Tibial nerve (tissue), 4 donors: Measurements from ENCODE around the gene CACHD1. TPM values are rescaled to one million over a fixed set of nuclear protein-coding genes. Genes with fewer than 3 reads are reported as not detected.

ENCODE experiments used
- DNase-seq, 2 donors: peaks; one replicate each; pipeline ENCODE4 v3.0.0-alpha.2; 2019; ENCODE audit warnings: low spot score in 2 of 2
- H3K27ac ChIP-seq, 4 donors: fragments of 200-600 bp; sonication (generic) in 3 of 4; one replicate each; pipeline ENCODE4 v1.5.1; 2017 to 2019; ENCODE audit warnings: mild to moderate bottlenecking in 1 of 4
- H3K27me3 ChIP-seq, 2 donors: fragments of 200-600 bp; sonication (generic) in 1 of 2; one replicate each; pipeline versions ENCODE4 v1.5.1 to v1.6.0; 2017 to 2019
- H3K36me3 ChIP-seq, 3 donors: fragments of 200-600 bp; sonication (generic); one replicate each; pipeline ENCODE4 v1.5.1; 2018 to 2019
- H3K4me1 ChIP-seq, 4 donors: fragments of 200-600 bp; sonication (generic) in 3 of 4; one replicate each; pipeline ENCODE4 v1.5.1; 2017 to 2019
- H3K4me3 ChIP-seq, 4 donors: fragments of 200-600 bp; sonication (generic) in 3 of 4; one replicate each; pipeline ENCODE4 v1.5.1; 2017 to 2019; ENCODE audit warnings: mild to moderate bottlenecking in 1 of 4, moderate library complexity in 1 of 4
- H3K9me3 ChIP-seq, 4 donors: fragments of 200-600 bp; sonication (generic) in 3 of 4; one replicate each; pipeline ENCODE4 v1.5.1; 2017 to 2019
- EP300 ChIP-seq, 2 donors: sonication (generic); formaldehyde crosslinking; IDR thresholded peaks; one replicate each; pipeline ENCODE4 v1.6.1; 2017; ENCODE audit warnings: antibody characterized with exemption in 2 of 2, mild to moderate bottlenecking in 1 of 2
- POLR2A ChIP-seq, 2 donors: fragments of 450-650 bp; IDR thresholded peaks; one replicate each; pipeline ENCODE4 v1.6.1; 2017; ENCODE audit warnings: antibody characterized with exemption in 2 of 2, mild to moderate bottlenecking in 2 of 2, moderate library complexity in 2 of 2
- WGBS, 2 donors: methylation state at CpG; one replicate each; pipeline ENCODE4 v1.1.5; 2018; 5-methylcytosine and 5-hydroxymethylcytosine counted together
- total RNA-seq, 4 donors: library from RNA; depleted of rRNA; stranded (reverse); fragments of >200 nt; gene quantifications; one replicate each; pipeline ENCODE4 v1.1.0, GENCODE V29; 2016
- TF ChIP-seq, protein P1 (sequence below), 5 experiments: fragments of 200-600 bp in 3 of 5; fragments of 450-650 bp in 2 of 5; sonication (generic) in 3 of 5; IDR thresholded peaks; one replicate each; pipeline ENCODE4 v1.5.1; 2016 to 2019; ENCODE audit warnings: antibody characterized with exemption in 5 of 5, mild to moderate bottlenecking in 3 of 5, moderate library complexity in 2 of 5

Gene CACHD1
- 10 to 100 TPM in 2 of 4 donors, 1 to 10 TPM in 2; 7.4 to 15.9 (median 10.0) TPM for total RNA-seq

DNA sequence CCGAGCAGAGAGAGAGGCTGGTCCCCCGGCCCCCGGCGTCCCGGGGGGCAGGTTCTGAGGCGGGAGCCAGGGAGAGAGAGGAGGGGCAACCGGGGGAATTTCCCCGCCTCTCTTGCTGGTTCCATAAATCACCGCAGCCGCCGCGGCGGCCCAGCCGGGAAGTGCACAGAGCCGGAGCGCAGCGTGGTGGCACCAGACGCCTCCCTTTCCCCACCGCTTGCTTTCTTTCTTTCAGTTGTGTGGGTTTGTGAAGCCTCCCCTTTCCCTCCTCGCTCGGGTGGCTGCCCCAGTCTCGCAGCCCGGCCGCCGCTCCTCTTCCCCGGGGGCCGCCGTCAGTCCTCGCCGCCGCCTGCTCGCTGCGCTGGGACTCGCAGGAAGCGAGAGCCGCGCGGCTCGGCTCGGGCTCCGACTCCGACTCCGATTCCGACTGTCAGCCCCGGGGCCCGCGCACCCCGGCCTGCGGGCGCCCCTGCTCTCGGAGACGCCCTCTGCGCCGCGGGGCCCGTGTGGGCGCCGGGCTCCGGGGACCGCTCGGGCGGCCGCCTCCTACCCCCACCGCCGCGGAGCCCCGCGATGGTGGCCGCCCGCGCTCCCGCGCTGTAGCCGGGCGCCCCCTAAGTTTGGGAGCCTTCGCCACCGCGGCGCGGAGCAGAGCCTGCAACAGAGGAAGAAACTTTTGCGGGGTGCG lies at the start of gene CACHD1:
Gene CACHD1 (plus strand): TSS at position 153 of the 688 bp plus-strand sequence. CDS start 616 bp downstream, outside the sequence.
- DNase-seq: peak; percentile 42 to 64
- peak within 1 kb of the TSS; percentile 55 to 83 (median 59) for H3K4me3 ChIP-seq
- H3K4me1 ChIP-seq: peaks cover 0 to 27% (median 4%) of the 10 kb centered on the region in 4 donors
- peaks cover 0 to 38% of the 10 kb centered on the region in 2 donors for H3K27me3 ChIP-seq
- no peaks in the 10 kb centered on the region for H3K9me3 ChIP-seq
- TF ChIP-seq, protein P1, sequence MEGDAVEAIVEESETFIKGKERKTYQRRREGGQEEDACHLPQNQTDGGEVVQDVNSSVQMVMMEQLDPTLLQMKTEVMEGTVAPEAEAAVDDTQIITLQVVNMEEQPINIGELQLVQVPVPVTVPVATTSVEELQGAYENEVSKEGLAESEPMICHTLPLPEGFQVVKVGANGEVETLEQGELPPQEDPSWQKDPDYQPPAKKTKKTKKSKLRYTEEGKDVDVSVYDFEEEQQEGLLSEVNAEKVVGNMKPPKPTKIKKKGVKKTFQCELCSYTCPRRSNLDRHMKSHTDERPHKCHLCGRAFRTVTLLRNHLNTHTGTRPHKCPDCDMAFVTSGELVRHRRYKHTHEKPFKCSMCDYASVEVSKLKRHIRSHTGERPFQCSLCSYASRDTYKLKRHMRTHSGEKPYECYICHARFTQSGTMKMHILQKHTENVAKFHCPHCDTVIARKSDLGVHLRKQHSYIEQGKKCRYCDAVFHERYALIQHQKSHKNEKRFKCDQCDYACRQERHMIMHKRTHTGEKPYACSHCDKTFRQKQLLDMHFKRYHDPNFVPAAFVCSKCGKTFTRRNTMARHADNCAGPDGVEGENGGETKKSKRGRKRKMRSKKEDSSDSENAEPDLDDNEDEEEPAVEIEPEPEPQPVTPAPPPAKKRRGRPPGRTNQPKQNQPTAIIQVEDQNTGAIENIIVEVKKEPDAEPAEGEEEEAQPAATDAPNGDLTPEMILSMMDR (IDR thresholded peaks at IDR 0.05): peak in 4 of 5 experiments; percentile 23 to 57 (median 47)
- peak in 1 of 2 donors; percentile 33 for TF ChIP-seq EP300 (IDR thresholded peaks at IDR 0.05)
- TF ChIP-seq POLR2A (IDR thresholded peaks at IDR 0.05): no peak
- WGBS, 2 donors: 0 to 1% methylated on average over 27 to 28 of the region's 82 CpGs
- no peaks in the 10 kb centered on the region for H3K36me3 ChIP-seq
- H3K27ac ChIP-seq: peak within 1 kb of the TSS in 2 of 4 donors; percentile 66 to 82

DNA sequence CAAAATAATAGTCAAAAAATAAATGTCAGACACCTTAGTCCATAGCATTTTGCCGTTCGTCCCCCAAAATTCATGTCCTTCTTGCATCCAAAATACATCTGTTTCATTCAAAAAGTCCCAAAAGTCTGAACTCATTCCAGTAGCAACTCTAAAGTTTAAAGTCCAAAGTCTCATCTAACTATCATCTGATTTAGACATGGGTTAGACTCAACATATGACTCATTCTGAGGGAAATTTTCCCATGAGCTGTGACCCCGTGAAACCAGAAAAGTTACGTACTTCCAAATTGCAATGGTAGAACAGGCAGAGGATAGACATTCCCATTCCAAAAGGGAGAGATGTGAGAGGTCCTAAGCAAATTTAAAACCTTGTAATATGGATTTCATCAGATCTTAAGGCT lies 48.6 kb upstream of the CACHD1 start:
- Histone ChIP-seq H3K36me3 (no peaks in the 10 kb centered on the region), H3K27ac (no peak overlapping the region), H3K4me3 (no peak overlapping the region), H3K4me1 (no peaks in the 10 kb centered on the region), H3K27me3 (no peaks in the 10 kb centered on the region), H3K9me3 (no peaks in the 10 kb centered on the region)
- TF ChIP-seq EP300 (IDR thresholded peaks at IDR 0.05) (no peak), POLR2A (IDR thresholded peaks at IDR 0.05) (no peak)
- TF ChIP-seq, protein P1 (IDR thresholded peaks at IDR 0.05): no peak
- no peak for DNase-seq
- WGBS, 2 donors: 86 to 91% methylated on average over 4 of the region's 4 CpGs

DNA sequence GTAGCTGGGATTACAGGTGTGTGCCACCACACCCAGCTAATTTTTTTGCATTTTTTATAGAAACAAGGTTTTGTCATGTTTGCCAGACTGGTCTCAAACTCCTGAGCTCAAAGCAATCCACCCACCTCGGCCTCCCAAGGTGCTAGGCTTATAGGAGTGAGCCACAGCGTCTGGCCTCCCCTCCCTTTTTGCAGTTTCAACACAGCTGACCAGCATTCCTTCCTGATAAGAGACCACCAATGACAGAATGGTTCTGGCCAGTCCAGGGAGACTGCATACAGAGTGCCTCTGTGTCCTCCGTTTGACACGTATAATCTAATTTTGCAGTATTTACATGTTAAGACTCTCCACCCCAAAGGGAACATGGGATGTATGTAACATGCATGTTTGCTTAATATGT lies 46.4 kb upstream of the CACHD1 start:
- Histone ChIP-seq H3K36me3 (no peaks in the 10 kb centered on the region), H3K4me3 (no peak overlapping the region), H3K27me3 (no peaks in the 10 kb centered on the region), H3K27ac (no peak overlapping the region), H3K9me3 (no peaks in the 10 kb centered on the region), H3K4me1 (no peaks in the 10 kb centered on the region)
- WGBS, 2 donors: 83 to 90% methylated on average over 4 of the region's 4 CpGs
- no peak for TF ChIP-seq EP300 (IDR thresholded peaks at IDR 0.05)
- TF ChIP-seq POLR2A (IDR thresholded peaks at IDR 0.05): no peak
- TF ChIP-seq, protein P1 (IDR thresholded peaks at IDR 0.05): no peak
- DNase-seq: no peak

DNA sequence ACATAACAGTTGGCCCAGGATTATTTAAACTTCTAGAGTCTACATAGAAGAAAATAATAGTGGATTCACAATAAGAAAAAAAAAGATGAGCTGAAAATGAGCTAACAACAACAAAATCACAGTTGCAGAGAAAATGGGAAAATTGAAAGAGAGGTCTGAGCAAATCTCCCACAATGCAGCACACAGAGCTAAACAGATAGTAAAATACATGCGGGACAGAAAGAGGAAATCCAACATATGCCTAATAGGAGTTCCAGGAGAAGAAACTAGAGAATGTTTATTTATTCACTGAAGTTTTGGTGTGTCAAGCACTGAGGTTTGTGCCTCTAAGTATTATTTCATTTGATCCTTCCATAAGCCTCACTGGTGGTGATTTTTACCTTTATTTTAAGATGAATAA lies 45.5 kb upstream of the CACHD1 start:
- H3K4me1 ChIP-seq: no peaks in the 10 kb centered on the region
- no peaks in the 10 kb centered on the region for H3K9me3 ChIP-seq
- H3K4me3 ChIP-seq: no peak overlapping the region
- no peaks in the 10 kb centered on the region for H3K36me3 ChIP-seq
- no peak overlapping the region for H3K27ac ChIP-seq
- no peak for DNase-seq
- WGBS, 2 donors: 94 to 97% methylated on average over 1 of the region's 1 CpG
- TF ChIP-seq POLR2A (IDR thresholded peaks at IDR 0.05) (no peak), EP300 (IDR thresholded peaks at IDR 0.05) (no peak)
- TF ChIP-seq, protein P1 (IDR thresholded peaks at IDR 0.05): no peak
- H3K27me3 ChIP-seq: no peaks in the 10 kb centered on the region

DNA sequence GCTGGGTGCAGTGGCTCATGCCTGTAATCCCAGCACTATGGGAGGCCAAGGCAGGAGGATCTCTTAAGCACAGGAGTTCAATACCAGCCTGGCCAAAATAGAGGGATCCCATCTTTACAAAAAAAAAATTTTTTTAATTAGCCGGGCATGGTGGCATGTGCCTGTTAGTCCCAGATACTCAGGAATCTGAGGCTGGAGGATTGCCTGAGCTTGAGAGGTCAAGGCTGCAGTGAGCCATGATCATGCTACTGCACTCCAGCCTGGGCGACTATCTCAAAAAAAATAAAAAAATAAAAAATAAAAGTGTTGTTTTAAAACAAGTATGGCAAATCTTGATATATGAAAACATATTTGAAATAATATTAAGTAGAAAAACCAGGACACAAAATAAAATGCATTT lies 44.4 kb upstream of the CACHD1 start:
- Histone ChIP-seq H3K27ac (no peak overlapping the region), H3K27me3 (no peaks in the 10 kb centered on the region), H3K36me3 (no peaks in the 10 kb centered on the region), H3K9me3 (no peaks in the 10 kb centered on the region), H3K4me3 (no peak overlapping the region), H3K4me1 (no peaks in the 10 kb centered on the region)
- no peak for DNase-seq
- WGBS, 2 donors: 87 to 98% methylated on average over 2 of the region's 2 CpGs
- TF ChIP-seq, protein P1 (IDR thresholded peaks at IDR 0.05): no peak
- TF ChIP-seq POLR2A (IDR thresholded peaks at IDR 0.05) (no peak), EP300 (IDR thresholded peaks at IDR 0.05) (no peak)
